ENCODE data around the gene TBCC.

Gene TBCC

DNA sequence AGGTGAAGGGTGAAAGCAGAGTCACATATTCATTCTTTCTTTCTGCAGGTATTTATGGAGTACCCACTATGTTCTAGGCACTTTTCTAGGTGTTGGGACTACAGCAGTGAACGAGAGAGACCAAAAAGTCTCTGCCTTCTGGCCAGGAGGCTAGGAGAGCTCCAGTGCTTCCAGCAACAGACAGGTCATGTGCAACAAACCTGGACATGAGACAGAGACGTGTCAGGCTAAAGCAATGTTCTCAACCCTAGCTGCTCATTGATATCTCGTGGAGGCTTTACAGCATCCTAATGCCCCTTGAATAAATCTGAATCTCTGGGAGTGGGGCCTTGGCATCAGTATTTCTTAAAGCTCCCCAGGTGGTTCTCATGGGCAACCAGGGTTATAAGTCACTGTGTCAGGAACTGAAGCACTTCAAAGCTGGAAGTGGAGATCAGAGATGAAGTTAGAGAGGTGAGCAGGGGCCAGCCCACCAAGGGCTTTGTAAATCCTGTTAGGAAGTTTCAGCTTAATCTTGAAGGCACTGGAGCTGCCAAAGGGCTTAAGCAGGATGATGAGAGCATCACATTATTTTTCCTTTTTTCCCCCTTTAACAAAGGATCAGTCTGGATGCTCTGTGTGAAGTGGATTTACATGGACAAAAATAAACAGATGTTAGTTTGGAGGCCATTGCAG is 13.0 kb upstream of the TBCC start:
- no peak for TF ChIP-seq ZFX (IDR thresholded peaks at IDR 0.05; ENCODE audit: borderline replicate concordance)
- TF ChIP-seq, protein P1, sequence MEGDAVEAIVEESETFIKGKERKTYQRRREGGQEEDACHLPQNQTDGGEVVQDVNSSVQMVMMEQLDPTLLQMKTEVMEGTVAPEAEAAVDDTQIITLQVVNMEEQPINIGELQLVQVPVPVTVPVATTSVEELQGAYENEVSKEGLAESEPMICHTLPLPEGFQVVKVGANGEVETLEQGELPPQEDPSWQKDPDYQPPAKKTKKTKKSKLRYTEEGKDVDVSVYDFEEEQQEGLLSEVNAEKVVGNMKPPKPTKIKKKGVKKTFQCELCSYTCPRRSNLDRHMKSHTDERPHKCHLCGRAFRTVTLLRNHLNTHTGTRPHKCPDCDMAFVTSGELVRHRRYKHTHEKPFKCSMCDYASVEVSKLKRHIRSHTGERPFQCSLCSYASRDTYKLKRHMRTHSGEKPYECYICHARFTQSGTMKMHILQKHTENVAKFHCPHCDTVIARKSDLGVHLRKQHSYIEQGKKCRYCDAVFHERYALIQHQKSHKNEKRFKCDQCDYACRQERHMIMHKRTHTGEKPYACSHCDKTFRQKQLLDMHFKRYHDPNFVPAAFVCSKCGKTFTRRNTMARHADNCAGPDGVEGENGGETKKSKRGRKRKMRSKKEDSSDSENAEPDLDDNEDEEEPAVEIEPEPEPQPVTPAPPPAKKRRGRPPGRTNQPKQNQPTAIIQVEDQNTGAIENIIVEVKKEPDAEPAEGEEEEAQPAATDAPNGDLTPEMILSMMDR (IDR thresholded peaks at IDR 0.05): no peak
- H3K27ac ChIP-seq: no peak overlapping the region

DNA sequence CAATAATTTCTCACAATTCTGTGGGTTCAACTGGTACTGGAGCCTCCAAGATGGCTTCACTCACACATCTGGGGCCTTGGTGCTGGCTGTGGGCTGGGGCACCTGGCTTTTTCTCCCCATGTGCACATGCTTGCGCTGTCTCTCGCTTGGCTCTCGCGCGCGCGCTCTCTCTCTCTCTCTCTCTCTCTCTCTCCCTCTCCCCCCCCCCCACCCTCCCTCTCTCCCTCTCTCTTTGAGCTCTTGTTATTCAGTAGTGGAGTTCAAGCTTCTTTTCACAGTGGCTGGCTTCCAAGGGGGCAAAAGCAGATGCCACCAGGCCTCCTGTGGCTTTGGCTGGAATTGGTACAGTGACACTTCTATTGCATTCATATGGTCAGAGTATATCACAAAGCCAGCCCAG is 10.8 kb upstream of the TBCC start:
- H3K27ac ChIP-seq: no peak overlapping the region
- TF ChIP-seq, protein P1 (IDR thresholded peaks at IDR 0.05): no peak
- TF ChIP-seq ZFX (IDR thresholded peaks at IDR 0.05; ENCODE audit: borderline replicate concordance): no peak

DNA sequence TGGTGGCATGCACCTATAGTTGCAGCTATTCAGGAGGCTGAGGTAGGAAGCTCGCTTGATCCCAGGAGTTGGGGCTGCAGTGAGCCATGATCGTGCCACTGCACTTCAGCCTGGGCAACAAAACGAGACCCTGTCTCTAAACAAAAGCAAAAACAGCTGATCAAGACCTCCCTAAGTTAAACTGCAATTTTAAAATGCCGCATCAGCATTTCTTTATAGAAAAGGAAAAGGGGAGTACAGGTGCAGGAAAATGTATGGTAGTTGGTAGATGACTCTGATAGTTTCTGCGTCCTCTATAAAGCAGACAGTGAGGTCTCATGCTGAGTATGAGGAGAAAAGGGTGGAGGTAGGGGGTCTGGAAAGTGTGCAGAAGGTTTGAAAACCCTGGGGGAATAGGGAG is 8.9 kb upstream of the TBCC start:
- TF ChIP-seq, protein P1 (IDR thresholded peaks at IDR 0.05): no peak
- TF ChIP-seq ZFX (IDR thresholded peaks at IDR 0.05; ENCODE audit: borderline replicate concordance): no peak

DNA sequence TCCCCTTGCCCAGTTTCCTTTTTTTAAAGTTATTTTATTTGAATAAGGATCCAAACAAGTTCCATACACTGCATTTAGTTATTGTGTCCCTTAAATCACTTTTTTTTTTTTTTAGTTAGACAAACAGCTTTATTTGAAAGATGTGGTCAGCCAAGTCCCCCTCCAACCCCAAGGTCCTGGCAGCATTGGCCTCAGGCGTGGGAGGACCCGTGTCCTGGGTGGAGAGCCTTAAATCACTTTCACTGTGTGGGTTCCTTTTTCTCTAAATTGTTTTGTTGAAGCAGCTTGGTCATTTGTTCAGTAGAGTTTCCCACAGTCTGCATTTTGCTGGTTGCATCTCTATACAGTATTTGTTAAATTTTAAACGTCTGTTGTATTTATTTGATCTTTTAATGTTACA is 5.2 kb upstream of the TBCC start:
- no peak overlapping the region for H3K27ac ChIP-seq
- TF ChIP-seq, protein P1 (IDR thresholded peaks at IDR 0.05): no peak
- no peak for TF ChIP-seq ZFX (IDR thresholded peaks at IDR 0.05; ENCODE audit: borderline replicate concordance)

More for the DNA sequence above, 8.9 kb upstream of the TBCC start:
- no peak overlapping the region for H3K27ac ChIP-seq

DNA sequence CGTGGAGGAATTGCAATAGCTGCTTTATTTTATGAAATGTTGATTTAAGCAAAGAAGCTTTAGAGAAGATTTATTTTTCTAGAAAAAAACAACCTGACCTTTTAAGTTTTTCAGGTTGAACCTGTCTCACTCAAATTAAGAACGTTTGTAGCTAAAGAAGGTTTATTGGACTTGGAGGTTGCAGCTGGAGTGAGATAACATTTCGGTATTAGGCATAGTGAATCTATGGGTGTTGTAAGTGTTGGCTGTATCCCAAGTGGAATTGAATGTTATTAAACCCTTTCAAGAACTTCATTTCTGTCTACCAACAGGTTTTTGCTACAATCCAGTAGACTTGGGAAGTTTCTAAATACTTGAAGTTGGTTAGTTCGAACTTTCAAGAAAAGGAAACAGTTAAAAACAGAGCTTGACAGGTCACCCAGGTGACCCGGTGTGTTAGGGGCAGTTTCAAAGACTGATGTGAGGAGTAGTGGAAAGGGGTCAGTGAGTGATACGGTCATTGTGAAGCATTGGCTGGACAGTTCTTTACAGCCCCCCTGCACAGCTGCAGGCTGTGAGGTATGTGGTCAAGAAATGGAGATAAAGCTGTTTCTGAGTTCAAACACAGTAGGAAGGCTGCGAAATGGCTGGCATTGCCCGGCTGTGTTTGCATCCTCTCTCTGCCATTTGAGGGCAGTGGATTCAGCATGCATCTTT is 2.4 kb upstream of the TBCC start:
- H3K27ac ChIP-seq: peak overlapping the region; percentile 92
- no peak for TF ChIP-seq ZFX (IDR thresholded peaks at IDR 0.05; ENCODE audit: borderline replicate concordance)
- TF ChIP-seq, protein P1 (IDR thresholded peaks at IDR 0.05): no peak

DNA sequence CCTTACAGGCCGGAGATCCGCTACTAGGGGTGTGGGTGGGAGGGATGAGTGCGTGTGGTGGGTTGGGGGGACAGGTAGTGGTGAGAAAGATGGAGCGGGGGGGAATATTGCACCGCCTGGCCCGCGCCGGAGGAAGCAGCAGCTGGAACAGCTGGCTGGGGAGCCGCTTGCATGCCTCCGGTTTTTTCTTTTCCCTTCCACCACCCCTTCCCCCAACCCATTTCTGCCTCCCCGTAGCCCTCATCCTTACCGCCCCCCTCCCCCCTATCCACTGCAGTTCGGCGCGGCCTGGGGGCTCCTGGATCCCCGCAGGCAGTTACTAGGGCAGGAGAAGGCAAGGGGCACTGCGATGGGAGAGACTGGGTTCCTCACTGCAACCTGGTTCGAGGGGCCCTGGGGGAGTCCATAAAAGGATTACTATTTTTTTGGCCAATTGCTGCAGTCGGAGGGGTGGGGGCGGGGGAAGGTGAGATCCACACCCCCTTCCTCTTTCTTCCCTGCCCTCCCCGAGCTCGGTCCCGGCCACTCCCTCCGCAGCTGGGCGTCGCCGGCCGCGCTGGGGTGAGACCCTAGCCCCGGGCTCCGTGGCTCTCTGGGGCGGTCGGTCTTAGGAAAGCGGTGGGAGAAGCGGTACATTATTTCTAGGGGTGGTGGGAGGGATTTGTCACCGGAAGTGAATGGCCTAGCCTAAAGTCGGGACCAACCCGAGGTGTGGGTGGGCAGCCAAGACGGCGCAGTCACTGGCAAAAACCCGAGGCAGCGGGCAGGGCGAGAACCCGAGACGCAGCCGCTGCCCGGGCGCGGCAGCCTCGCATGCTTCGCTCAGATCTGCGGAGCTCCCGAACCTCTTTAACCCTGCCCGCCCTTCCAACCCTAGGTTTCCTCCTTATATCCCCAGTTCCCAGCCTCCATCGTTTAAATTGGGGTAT is 824 bp upstream of the TBCC start:
- peak overlapping the region; percentile 92 for H3K27ac ChIP-seq
- no peak for TF ChIP-seq ZFX (IDR thresholded peaks at IDR 0.05; ENCODE audit: borderline replicate concordance)
- TF ChIP-seq, protein P1 (IDR thresholded peaks at IDR 0.05): no peak

Data from 22Rv1 (cell line).